PC-9 (cell line): ENCODE data around the gene LRCH4.

Experiments
- CTCF ChIP-seq: fragments of 200-600 bp; sonication (generic); conservative IDR thresholded peaks from 2 replicates; pipeline ENCODE4 v1.6.1; 2017; ENCODE audit warnings: mixed run types, antibody characterized with exemption, mild to moderate bottlenecking, moderate library complexity
- EZH2 ChIP-seq: fragments of 200-600 bp; sonication (generic); IDR thresholded peaks from 2 replicates; pipeline ENCODE4 v1.8.0; 2017; ENCODE audit warnings: antibody characterized with exemption, low read depth

GRCh38 chr7:100598425-100598824 lies 12.5 kb upstream of the LRCH4 start:
- TF ChIP-seq CTCF (no peak), EZH2 (no peak)
